ENCODE data around the gene TPO.

GRCh38 chr2:1477196-1478040, 64.2 kb downstream of the TPO start:
- TF ChIP-seq CTCF (IDR thresholded peaks at IDR 0.05; ENCODE audit: poor library complexity, severe bottlenecking), result no peak
- TF ChIP-seq POLR2AphosphoS5 (IDR thresholded peaks at IDR 0.05), result no peak
- no peak for TF ChIP-seq TAF1 (IDR thresholded peaks at IDR 0.05; ENCODE audit: low read depth)
